Suppressor macrophage treated with lipopolysaccharide for 1 hour (primary cell): ENCODE measurements around the gene FZR1.
"Not testable (repeated sequence)": the region's sequence is repeated elsewhere in the genome, so short reads cannot be mapped to it uniquely, and the experiment has no call there.

Experiments
- DNase-seq, 3 donors: peaks; one replicate each; pipeline ENCODE4 v3.0.0-alpha.2; 2020 to 2022

The FZR1 gene

DNA sequence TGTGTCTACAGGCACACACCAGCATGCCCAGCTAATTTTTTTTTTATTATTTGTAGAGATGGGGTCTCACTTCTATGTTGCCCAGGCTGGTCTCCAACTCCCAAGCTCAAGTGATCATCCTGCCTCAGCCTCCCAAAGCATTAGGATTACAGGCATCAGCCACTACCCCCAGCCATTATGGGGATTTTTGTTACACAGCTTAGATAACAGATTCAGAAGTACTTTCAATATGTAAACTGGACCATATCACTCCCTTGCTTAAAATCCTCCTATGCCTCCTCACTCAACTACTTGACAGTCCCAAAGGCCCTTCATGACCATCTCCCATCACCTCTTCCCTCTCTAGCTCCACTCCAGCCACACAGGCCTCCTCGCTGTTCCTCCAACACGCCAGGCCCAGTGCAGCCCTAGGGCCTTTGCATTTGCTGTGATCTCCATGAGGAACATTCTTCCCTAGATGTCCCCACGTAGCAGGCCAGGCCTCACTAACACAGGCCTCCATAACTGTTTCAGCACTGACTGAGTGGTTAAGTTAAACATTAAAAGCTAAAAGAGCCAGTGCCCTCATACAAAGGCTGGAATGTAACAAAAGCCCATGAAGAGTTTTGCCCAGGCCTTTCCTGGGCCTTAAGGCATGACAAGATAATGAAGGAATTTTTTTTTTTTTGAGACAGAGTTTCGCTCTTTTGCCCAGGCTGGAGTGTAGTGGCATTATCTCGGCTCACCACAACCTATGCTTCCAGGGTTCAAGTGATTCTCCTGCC lies 8.2 kb upstream of the FZR1 start:
- no peak for DNase-seq

DNA sequence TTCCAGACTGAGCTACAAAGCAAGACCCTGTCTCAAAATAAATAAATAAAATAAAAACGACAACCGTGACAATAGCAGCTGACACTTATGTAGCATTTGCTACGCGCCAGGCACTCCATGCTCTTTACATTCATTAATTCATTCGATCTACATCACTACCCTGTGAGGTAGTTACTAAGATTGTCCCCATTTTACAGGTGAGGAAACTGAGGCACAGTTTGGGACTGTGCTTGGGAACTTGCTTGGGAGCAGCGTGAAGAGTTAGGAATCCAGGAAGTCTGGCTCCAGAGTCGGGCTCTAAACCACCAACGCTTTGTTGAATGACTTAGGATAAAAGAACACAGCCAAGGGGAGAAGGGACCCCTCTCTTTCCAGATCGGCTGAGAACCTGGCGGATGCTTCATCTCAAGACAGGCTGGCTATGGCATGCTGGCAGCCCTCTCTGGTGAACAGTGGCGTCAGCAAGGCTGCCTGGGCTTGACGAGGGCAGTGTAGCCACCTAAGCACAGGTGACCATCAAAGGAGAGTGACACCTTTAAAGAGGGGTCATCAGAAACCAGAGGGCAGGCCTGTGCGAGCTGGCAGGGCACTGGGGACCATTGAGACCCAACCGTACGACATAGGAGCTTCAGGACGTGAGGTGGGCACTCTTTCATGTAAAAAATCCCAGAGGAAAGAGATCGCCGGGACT lies 6.2 kb upstream of the FZR1 start:
- no peak for DNase-seq

DNA sequence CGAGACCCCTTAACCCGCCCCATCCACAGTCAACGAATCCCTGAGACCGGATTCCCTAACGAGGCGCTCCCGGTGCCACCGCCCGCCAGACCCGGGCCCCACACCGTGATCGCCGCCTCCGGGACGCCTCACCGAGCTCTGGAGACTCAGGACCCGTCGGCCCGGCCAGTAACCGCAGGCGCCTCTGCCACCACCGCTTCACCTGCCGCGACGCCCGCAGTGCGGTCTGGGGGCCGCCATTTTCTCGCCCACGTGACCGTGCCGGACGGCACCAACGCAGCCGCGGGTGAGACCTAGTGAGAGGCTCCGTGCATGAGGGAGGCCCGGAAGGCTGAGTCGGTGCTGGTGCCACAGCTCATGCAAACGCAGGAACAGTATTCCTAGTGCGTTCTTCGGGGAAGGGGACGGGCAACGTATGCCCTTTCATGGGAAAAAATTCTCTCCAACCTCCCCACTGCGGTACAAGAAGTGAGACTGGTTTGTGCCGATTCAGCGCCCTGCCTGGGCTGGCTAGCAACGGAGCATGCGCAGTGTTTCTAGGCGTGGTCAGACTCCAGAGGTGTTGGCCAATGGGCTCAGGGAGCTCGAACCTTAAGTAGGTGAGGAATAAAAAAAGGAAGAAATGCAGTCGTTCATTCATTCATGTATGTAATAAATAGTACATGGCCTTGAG lies 5.5 kb upstream of the FZR1 start, which contains the start of gene DOHH:
Gene DOHH, minus strand, starts transcription at position 246 of the 673 bp plus-strand sequence. CDS start 3,860 bp downstream, outside the sequence.
- DNase-seq, result peak; percentile 95 to 97 (median 96)

DNA sequence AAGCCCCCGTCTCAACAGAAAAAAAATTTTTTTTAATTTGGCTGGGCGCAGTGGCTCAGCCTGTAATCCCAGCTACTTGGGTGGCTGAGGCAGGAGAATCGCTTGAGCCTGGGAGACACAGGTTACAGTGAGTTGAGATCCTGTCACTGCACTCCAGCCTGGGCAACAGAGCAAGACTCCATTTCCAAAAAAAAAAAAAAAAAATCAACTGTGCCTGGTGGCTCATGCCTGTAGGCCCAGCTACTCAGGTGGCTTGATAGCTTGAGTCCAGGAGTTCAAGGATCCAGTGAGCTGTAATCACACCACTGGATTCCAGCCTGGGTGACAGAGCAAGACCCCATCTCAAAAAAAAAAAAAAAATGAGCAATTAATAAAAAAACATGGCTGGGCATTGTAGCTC lies 4.3 kb upstream of the FZR1 start:
- no peak for DNase-seq

DNA sequence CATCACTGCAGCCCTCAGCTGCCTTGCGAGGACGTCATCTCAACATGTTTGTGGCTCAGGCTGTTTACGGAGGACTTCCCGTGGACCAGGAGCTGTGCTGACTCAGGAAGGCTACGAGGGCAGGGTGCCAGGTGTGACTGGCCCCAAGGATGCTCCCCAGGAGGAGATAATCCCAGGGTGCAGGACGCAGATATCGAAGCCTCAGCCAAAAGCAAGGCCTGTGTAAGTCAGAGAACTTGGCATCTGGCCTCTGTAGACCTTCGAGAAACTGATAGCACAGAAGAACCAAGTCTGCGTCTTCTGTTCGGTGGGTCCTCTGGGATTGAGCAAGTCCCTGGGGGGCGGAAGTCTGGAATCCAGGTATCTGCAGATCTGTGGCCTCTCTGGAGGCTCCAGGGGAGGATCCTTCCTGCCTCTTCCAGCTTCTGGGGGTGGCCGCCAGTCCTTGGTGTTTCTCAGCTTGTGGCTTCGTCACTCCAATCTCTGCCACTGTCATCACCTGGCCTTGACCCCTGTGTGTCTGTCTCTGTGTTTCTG lies 3.0 kb upstream of the FZR1 start:
- DNase-seq, result no peak

DNA sequence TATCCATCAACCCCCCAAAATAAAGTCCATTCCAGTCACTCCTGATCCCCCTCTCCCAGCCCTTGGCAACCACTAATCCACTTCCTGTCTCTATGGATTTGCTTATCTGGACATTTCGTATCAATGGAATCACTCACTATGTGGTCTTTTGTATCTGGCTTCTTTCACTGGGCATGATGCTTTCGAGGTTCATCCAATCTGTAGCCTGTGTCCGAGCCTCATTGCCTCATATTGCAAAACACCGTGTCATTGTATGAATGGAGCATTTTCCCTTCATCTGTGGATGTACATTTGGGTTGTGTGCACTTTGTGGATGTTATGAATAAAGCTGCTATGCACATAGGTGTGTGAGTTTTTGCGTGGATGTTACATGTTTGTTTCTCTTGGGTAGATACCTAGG lies 1.4 kb upstream of the FZR1 start:
- DNase-seq, result no peak

DNA sequence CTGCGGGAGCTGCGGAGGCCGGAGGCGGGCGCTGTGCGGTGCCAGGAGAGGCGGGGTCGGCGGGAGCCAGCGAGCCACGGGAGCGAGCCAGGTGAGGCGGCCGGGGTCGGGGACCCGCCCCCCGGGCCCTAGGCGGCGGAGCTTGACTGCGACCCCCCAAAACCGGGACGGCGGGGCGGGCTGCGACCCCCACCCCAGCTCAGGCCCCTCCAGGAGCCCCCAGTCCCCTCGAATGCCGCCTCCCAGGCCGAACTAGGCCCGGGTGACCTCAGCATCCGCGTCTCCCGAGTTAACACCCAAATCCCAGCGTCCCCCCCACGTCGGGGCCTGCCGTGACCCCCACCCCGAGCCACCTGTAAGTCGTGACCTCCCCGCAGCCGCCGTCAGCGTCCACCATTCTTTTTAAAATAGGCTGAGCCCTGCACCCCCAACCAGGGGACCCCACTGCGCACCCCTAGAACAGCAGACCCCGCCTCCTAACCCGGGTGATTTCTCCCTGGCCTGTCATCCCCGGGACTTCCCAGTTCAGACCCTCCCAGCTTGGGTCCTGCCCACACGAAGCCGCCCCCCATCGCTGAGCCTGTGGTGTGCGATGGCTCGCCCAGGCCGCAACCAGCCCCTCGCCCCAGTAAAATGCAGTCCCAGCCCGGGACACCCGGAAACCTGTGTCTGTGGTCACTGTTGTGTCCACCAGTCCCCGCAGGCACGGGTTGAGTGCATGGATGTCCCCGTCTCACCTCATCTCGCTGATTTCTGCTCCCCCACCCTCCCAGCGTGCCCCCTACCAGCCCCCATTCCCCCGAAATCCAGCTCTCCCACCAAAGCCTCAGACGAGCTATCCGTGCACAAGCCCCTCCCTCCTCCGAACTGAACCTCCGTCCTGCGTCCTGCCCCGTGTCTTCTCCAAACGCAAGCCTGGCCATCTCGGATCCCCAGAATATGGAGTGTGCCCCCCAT lies 551 bp downstream of the FZR1 start:
- DNase-seq, result peak; percentile 35 to 60 (median 46)

DNA sequence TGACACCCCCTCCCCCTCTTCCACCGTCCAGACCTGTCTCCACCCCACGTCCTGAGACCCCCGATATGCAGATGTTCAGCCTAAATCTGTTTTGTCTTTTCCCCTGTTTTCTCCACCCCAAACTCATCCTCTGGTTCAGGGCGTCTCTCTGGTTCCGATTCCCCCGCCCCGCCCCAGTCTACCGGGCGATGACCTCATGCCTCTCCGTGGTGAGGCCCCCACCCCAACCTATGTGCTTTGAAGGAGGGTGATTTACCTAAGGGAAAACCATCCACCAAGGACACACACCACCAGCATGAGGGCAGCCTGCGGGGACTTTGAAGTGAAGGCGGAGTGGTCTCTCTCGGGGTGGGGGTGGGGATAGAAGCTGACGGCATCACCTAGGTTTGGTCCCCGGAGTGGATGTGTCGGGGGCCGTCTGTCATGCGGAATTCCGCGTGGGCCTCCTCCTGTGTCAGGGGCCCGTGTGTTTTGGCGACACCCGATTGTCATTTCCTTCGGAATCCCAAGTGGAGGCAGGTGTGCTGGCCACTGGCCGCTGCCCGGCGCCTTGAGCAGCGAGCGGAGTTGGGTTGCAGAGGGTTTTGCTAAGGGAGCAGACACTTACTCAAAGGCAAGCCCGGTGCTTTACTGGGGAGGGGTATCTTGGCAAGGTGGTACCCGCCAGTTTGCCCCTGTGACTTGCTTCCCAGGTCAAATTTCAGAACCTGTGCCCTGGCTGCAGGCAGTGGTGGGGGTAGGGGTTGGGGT lies 1.4 kb downstream of the FZR1 start:
- DNase-seq, result no peak

DNA sequence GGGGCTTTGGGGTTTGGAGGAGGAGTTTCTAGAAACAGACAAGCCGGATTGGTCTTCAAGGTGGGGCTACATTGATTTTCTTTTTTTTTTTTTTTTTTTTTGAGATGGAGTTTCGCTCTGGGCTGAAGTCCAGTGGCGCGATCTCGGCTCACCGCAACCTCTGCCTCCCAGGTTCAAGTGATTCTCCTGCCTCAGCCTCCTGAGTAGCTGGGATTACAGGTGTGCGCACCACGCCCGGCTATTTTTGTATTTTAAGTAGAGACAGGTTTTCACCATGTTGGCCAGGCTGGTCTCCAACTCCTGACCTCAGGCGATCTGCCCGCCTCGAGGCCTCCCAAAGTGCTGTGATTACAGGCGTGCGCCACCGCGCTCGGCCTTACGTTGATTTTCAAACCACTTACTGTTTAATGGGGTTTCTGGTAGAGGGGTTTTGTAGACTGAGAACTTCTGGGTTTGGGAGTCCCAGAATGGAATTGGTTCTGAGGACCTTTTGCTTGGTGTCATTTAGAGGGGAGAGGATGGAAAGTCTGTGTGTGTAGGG lies 2.1 kb downstream of the FZR1 start:
- DNase-seq, result not testable (repeated sequence)

DNA sequence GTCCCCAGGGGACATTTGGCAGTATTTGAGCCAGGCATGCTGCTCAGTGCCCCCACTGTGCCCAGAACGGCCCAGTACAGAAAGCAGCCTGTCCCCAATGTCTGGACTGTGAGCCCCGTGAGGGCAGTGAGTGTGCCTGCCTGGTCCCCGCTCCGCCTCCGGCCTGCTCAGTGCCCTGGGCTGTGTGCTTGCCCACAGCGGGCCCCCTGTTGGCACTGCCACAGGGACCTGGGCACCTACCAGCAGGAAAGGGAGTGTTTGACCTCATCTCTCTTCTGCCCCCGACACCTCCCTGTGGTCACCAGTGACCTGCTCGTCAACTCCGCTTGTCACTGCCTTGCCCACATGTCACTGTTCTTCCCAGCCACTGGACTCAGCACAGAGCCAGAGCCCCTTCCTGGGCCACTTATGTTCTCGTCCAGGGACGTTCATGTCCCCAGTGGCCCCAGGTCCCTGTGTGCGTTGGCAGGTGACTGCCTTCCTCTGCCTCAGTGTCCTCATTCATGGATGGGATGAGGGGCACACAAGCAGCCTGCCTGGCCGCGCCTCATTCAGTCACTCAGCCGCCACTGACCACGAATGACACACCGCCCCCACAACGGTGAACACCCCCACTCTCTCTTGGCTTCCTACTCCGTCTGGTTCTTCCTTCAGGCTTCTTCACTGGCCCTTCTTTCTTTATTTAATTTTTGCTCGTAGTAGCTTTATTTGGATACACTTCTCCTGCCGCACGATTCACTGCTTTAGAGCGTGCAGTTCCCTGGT lies 2.8 kb downstream of the FZR1 start:
- peak in 2 of 3 donors; percentile 30 to 32 for DNase-seq

DNA sequence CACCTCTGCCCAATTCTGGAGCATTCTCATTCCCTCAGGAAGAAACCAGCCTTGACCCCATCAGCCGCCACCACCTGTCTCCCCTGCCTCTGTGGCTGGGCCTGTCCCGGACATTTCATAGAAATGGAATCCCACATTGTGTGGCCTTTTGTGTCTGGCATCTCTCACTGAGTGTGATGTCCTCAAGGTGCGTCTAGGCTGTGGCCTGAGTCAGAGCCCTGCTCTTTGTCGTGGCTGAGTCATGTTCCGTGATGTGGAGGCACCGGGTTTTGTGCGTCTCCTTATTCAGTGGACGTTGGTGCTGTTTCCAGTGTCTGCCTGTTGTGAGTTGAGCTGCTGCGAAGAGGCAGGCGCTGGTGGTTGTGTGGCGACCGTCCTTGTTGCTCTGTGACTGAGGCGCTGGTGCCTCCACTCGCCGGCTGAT lies 3.5 kb downstream of the FZR1 start:
- DNase-seq, result peak in 1 of 3 donors; percentile 14

DNA sequence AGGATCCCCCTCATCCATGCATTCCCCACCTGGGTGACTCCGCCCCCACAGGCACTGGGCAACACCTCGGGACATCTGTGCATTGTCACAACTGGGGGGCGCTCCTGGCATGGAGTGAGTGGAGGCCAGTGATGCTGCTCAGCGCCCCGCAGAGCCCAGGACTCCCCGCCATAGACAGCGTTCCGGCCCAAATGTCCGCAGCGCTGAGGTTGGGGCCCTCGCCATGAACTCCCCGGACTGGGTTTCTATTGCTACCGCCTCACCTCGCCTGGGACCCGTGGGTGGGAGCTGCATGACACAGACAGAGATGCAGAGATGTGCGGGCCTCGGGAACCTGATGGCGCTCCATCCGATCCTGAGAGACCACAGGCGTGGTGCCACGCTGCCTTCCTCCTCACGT lies 4.6 kb downstream of the FZR1 start:
- no peak for DNase-seq

DNA sequence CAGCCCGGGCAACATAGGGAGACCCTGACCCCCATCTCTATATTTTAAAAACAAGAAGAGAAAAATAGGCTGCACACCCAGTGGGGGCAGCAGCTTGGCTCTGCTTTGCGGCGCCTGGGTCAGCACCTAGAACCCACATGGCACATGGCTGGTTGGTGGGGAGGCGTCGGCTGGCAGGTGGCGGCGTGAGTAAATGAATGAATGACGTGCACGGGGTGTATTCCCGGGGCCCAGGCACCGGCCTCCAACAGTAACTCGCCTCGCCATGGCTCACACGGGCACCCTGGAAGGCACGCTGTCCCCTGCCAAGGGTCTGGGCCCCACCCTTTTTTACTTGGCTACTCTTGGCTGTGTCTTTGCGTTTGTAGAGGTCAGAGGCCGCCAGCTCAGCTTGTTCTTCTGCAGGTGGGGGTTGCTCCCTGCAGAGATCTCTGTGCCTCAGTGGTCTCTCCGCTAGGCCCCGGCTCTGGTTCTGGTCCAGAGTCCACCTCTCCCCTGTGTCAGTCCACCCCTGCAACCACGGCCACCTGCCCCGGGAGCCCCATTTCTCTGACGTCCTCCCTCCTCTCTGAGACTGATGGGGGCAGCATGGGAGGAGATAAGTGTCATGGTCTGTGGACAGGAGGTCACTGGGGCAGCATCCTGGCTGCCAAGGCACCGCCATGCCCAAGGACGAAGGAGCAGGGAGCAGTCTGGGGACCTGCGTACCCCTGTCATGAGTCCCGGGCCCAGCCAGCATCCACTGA lies 5.6 kb downstream of the FZR1 start:
- no peak for DNase-seq

DNA sequence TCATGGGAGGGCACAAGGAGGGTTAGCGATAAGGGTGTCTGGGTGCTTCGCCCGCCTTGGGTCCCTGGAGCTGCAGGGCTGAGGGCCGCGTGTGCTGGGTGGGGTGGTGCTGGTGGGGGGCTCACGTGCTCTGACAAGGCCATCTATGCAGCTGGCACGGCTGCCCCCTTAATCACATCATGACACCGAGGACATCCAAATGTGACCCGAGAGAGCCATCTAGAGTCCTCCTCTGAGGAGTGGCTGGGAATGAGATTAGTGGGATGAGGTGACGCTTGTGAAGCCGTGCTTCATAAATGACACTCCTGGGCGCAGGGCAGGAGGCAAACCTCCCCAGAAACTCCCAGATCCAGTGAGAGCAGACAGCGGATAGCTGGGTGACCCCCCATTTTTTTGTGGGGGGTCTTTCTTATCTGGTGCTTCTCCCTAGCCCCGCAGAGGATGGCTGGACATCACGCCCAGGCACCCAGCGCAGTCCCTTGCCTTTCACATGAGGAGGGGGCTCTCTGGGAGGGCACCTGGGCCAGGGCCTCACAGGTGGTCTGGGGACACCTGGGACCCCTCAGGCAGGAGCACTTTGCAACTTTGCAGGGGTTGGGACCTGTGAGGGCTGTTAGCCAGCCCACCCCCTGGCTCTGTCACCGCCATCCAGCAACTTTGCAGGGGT lies 6.6 kb downstream of the FZR1 start:
- no peak for DNase-seq

DNA sequence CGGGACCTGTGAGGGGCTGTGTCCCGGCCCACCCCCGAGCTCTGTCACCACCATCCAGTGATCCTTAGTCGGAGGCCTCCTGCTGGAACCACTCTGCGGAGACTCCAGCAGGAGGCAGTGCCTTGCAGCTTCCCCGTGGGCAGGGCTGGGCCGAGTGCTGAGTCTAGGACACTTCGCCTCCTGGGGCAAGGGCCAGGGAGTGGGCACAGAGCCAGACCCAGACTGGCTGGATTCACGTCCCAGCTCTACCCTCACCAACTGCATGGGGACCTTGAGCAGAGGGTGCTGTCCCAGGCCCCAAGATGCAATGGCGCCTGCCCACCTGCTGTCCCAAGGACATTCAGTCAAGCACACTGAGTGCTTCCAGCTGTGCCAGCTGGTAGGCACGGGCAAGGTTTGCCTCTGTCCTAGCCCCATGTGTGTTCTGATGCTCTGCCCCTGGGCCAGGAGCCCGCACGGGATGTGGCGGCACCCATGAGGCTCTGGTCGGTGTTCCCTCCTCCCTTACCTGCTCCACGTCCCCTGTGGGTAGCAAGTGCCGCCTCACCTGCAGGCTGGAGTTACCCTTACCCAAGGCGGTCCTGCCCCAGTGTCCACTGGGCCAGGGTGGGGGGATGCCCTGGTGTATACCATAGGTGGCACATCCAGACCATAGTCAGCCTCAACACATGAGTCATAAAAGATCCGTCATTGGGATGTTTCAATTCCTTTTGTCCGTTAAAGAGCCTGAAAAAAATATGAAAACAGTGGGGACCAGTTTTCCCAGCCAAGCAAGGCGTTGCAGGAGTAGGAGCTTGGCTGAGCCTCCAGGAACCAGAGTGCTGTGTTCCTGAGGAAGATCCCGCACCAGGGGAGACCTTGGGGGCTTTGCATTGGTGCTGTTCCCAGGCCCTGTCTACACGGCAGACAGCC lies 7.4 kb downstream of the FZR1 start:
- DNase-seq, result no peak

DNA sequence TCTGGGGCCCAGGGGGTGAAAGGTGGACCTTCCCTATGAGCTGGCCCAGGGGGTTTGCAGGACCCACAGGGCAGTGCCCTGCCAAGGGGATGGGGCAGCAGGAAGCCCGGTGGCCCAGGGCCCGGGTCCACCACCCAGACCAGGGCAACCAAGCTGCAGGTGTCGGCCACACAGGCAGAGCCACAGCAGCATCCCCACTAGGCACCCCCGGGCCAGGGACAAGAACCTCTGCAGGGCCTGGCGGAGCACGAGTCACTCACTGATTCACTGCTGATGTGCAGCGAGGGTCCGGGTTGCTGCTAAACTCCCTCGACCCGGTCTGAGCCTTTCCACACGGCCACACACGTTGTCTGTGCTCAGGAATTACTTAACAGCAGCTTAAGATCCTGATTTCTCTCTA lies 8.8 kb downstream of the FZR1 start:
- DNase-seq, result no peak

DNA sequence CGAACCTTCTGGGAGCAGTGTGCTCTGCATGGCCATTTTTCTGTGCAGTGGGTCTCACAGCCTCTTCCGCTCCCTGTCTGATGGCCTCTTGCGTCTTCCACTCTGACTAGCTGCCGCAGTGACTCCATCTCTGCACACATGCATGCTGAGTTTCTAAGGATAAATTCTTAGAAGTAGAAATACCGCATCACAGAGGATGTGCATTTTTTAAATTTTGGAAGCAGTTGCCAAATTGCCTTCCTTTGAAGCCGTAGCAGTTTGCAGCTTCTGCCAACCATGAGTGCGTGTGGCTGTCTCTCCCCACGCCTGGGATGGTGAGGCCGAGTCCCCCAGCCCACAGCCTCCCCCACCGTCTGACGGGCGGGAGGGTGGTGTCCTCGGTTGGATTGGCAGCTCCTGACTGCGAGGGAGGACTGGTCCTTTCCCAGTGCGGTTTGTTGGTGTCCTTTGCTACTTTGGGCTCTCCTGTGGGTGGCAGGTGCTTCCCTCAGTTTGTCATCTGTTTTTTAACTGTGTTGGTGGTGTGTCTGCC lies 9.8 kb downstream of the FZR1 start:
- no peak for DNase-seq
